SU-DHL-6 (cell line): ENCODE measurements around the gene CDH13.

Experiments used
- H2AFZ ChIP-seq: fragments of 200-600 bp; sonication (generic); 2 replicates; pipeline ENCODE4 v1.6.1; 2014; ENCODE audit warnings: low read depth, mild to moderate bottlenecking, moderate library complexity, mixed read lengths, antibody characterized with exemption, low read length; ENCODE audit not compliant: severe bottlenecking
- H3F3A ChIP-seq: fragments of 200-600 bp; shearing (Covaris generic); 2 replicates; pipeline ENCODE4 v1.6.0; 2016; ENCODE audit warnings: antibody characterized with exemption, mild to moderate bottlenecking; ENCODE audit not compliant: insufficient read depth
- H3K27ac ChIP-seq: fragments of 200-600 bp; sonication (generic); 2 replicates; pipeline ENCODE4 v1.5.1; 2016; ENCODE audit warnings: low read depth, mild to moderate bottlenecking, low read length, moderate library complexity, mixed read lengths
- H3K27me3 ChIP-seq: fragments of 200-600 bp; sonication (generic), shearing (Covaris generic); 2 replicates; pipeline ENCODE4 v1.6.0; 2014; ENCODE audit warnings: mild to moderate bottlenecking, low read length
- H3K36me3 ChIP-seq: fragments of 200-600 bp; sonication (generic); 2 replicates; pipeline ENCODE4 v1.6.1; 2014; ENCODE audit warnings: mild to moderate bottlenecking, low read length, mixed read lengths
- H3K4me2 ChIP-seq: fragments of 300-600, 200-600 bp; shearing (Covaris generic), sonication (generic); 2 replicates; pipeline ENCODE4 v1.6.0; 2014; ENCODE audit warnings: low read length, low read depth, mild to moderate bottlenecking; ENCODE audit not compliant: poor library complexity, severe bottlenecking
- H3K4me3 ChIP-seq: fragments of 200-600 bp; sonication (generic); 2 replicates; pipeline ENCODE4 v1.5.1; 2014; ENCODE audit warnings: antibody characterized with exemption, low read length, mild to moderate bottlenecking, mixed read lengths; ENCODE audit not compliant: insufficient read depth, poor library complexity, severe bottlenecking
- H3K79me2 ChIP-seq: fragments of 200-600 bp; sonication (generic); 2 replicates; pipeline ENCODE4 v1.6.1; 2014; ENCODE audit warnings: mild to moderate bottlenecking, low read length, moderate library complexity; ENCODE audit not compliant: insufficient read depth
- H3K9ac ChIP-seq: fragments of 200-600 bp; sonication (generic); 2 replicates; pipeline ENCODE4 v1.7.0; 2014; ENCODE audit warnings: mild to moderate bottlenecking, low read length
- H3K9me2 ChIP-seq: fragments of 200-600 bp; sonication (generic); replicated peaks from 2 replicates; pipeline ENCODE4 v1.6.1; 2014; ENCODE audit warnings: low read length; ENCODE audit not compliant: insufficient read depth
- H3K9me3 ChIP-seq: fragments of 200-600 bp; sonication (generic); 2 replicates; pipeline ENCODE4 v1.6.1; 2014; ENCODE audit warnings: low read length, mixed read lengths; ENCODE audit not compliant: insufficient read depth
- H4K20me1 ChIP-seq: fragments of 200-600 bp; sonication (generic); 2 replicates; pipeline ENCODE4 v1.6.1; 2014; ENCODE audit warnings: low read depth, mild to moderate bottlenecking, antibody characterized with exemption, low read length, moderate library complexity, mixed read lengths
- EZH2phosphoT487 ChIP-seq: fragments of 200-600 bp; sonication (generic), shearing (Covaris generic); conservative IDR thresholded peaks from 2 replicates; pipeline ENCODE4 v1.6.1; 2018; ENCODE audit warnings: mild to moderate bottlenecking, antibody characterized with exemption, low read length, moderate library complexity, mixed read lengths
- TF ChIP-seq, protein P1 (sequence below): fragments of 200-600 bp; sonication (generic); IDR thresholded peaks from one replicate; pipeline ENCODE4 v1.5.1; 2017; ENCODE audit warnings: antibody characterized with exemption, mild to moderate bottlenecking, low read length, moderate library complexity; ENCODE audit not compliant: insufficient read depth, poor library complexity, severe bottlenecking

CDH13 gene

DNA sequence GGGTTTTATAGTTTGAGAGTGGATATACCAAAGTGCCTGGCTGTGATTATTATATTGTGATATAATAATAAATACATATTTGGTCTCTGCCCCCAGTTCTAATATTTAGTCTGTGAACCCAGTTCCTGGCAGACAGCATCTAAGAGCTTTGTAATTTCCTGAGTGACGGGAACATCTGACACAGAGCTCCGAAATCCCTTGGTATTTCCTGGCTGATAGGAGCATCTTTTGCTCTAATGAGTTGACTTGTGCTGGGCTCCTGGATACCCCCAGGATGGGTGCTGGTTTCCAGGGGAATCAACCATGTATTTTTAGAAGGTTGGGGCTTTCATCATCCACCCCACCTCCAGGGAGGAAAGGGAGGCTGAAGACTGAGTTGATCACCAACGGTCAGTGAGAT lies 187.3 kb downstream of the CDH13 start:
- Histone ChIP-seq H4K20me1 (no peaks in the 10 kb centered on the region), H3K4me2 (no peak overlapping the region), H3F3A (no peaks in the 10 kb centered on the region), H3K79me2 (no peaks in the 10 kb centered on the region), H3K9me2 (no peaks in the 10 kb centered on the region), H3K27ac (no peak overlapping the region), H2AFZ (no peak overlapping the region), H3K36me3 (no peaks in the 10 kb centered on the region), H3K27me3 (no peaks in the 10 kb centered on the region), H3K4me3 (no peak overlapping the region), H3K9me3 (no peaks in the 10 kb centered on the region), H3K9ac (no peak overlapping the region)
- TF ChIP-seq, protein P1, sequence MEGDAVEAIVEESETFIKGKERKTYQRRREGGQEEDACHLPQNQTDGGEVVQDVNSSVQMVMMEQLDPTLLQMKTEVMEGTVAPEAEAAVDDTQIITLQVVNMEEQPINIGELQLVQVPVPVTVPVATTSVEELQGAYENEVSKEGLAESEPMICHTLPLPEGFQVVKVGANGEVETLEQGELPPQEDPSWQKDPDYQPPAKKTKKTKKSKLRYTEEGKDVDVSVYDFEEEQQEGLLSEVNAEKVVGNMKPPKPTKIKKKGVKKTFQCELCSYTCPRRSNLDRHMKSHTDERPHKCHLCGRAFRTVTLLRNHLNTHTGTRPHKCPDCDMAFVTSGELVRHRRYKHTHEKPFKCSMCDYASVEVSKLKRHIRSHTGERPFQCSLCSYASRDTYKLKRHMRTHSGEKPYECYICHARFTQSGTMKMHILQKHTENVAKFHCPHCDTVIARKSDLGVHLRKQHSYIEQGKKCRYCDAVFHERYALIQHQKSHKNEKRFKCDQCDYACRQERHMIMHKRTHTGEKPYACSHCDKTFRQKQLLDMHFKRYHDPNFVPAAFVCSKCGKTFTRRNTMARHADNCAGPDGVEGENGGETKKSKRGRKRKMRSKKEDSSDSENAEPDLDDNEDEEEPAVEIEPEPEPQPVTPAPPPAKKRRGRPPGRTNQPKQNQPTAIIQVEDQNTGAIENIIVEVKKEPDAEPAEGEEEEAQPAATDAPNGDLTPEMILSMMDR: no peak
- TF ChIP-seq EZH2phosphoT487: no peak

GRCh38 chr16:82819286-82819685 lies 192.5 kb downstream of the CDH13 start:
- Histone ChIP-seq H3K9me3 (no peaks in the 10 kb centered on the region), H3K9ac (no peak overlapping the region)
- TF ChIP-seq EZH2phosphoT487: no peak
- TF ChIP-seq, protein P1: no peak

DNA sequence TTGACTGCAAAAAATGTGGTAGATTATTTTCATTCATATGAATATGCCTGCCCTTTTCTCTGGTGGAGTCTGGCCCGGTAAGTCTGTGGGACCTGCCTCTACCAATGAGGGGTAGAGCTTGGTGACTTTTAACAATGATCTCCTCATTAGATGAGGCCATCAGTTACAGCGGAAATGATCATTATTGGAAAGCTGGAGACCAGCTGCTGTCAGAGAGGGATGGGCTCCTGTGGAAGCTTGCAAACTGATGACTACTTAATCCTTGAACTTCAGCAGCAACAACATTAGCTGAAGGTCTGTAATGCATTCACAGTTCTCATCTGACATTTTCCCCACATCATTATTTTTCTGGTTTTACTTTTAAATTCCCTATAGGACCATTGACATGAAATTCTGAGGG lies 194.1 kb downstream of the CDH13 start:
- H2AFZ ChIP-seq: no peak overlapping the region
- no peaks in the 10 kb centered on the region for H3K36me3 ChIP-seq
- H3K27ac ChIP-seq: no peak overlapping the region
- H3K9me2 ChIP-seq: no peaks in the 10 kb centered on the region
- no peaks in the 10 kb centered on the region for H3F3A ChIP-seq
- H3K79me2 ChIP-seq: no peaks in the 10 kb centered on the region
- no peaks in the 10 kb centered on the region for H3K9me3 ChIP-seq
- no peak overlapping the region for H3K4me2 ChIP-seq
- TF ChIP-seq, protein P1: no peak
- no peak for TF ChIP-seq EZH2phosphoT487
- no peak overlapping the region for H3K9ac ChIP-seq
- no peaks in the 10 kb centered on the region for H3K27me3 ChIP-seq
- no peak overlapping the region for H3K4me3 ChIP-seq
- no peaks in the 10 kb centered on the region for H4K20me1 ChIP-seq

More at GRCh38 chr16:82819286-82819685, 192.5 kb downstream of the CDH13 start:
- no peak overlapping the region for H3K27ac ChIP-seq
- H3K27me3 ChIP-seq: no peaks in the 10 kb centered on the region
- H3K4me2 ChIP-seq: no peak overlapping the region
- no peak overlapping the region for H2AFZ ChIP-seq
- no peaks in the 10 kb centered on the region for H3K36me3 ChIP-seq
- H4K20me1 ChIP-seq: no peaks in the 10 kb centered on the region
- H3F3A ChIP-seq: no peaks in the 10 kb centered on the region
- no peaks in the 10 kb centered on the region for H3K9me2 ChIP-seq
- H3K4me3 ChIP-seq: no peak overlapping the region
- no peaks in the 10 kb centered on the region for H3K79me2 ChIP-seq
